IPS-15b (cell line): ENCODE results near the gene MPP1.

Source experiments
- H3K27me3 ChIP-seq: one replicate; pipeline ENCODE4 v1.6.1; 2013; ENCODE audit warnings: low read length; ENCODE audit not compliant: control insufficient read depth, insufficient read depth
- H3K36me3 ChIP-seq: one replicate; pipeline ENCODE4 v1.6.1; 2013; ENCODE audit warnings: low read length; ENCODE audit not compliant: control insufficient read depth, insufficient read depth
- H3K4me1 ChIP-seq: one replicate; pipeline ENCODE4 v1.6.1; 2013; ENCODE audit warnings: mild to moderate bottlenecking, low read length; ENCODE audit not compliant: control insufficient read depth, insufficient read depth
- H3K4me3 ChIP-seq: one replicate; pipeline ENCODE4 v1.5.1; 2013; ENCODE audit warnings: low read depth, low read length
- H3K9ac ChIP-seq: one replicate; pipeline ENCODE4 v1.6.1; 2013; ENCODE audit warnings: low read depth, mild to moderate bottlenecking, low read length
- H3K9me3 ChIP-seq: one replicate; pipeline ENCODE4 v1.6.1; 2013; ENCODE audit warnings: mild to moderate bottlenecking, low read length; ENCODE audit not compliant: control insufficient read depth, insufficient read depth

The MPP1 gene

DNA sequence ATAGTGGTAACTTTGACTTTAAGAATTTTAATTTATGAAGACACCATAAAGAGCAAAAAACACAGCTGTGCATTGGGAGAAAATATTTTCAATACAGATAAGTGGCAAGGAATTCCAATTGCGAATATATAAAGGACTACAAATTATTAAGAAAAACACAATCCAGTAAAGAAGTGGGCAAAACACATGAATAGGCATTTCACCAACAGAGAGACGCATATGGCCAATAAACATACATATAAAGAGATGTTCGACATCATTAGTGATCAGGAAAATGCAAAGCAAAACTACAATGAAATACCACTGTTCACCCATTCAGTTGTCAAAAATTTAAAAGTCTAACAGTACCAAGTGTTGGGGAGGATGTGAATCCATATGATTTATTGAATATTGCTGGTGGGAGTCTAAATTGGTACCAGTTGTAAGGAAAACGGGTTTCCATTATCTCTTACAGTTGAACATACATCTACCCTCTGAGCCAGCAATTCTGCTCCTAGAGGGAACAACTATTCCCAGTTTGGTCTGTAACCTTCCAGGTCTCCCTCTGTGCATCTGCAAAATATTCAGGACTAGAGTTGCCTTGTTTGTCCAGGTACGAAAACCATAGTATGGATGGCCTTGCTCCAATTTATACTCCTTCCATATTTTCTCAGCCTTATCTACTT is 1.7 kb upstream of the MPP1 start:
- Histone ChIP-seq H3K36me3 (no peaks in the 10 kb centered on the region), H3K27me3 (peaks cover 19% of the 10 kb centered on the region), H3K9ac (no peak overlapping the region), H3K9me3 (peaks cover 4% of the 10 kb centered on the region), H3K4me1 (no peaks in the 10 kb centered on the region), H3K4me3 (no peak overlapping the region)

DNA sequence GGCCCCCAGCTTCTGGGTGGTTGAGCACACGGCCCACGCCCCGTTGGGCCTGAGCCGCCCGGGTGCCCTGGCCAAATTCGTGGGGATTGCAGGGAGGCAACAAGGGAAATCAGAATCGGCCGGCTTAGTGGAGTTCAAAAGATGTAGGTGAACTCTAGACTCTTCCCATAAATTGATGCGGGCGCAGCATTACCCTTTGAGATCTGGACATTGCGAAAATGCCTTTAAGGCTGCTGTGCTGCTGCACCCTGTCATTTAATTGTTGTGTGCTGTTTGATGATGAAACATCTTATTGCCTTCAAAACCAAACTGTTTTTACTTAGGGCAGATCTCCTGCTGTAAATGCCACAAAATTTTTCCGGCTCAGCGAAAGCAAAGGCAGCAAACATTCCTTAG is 409 bp upstream of the MPP1 start:
- Histone ChIP-seq H3K36me3 (no peaks in the 10 kb centered on the region), H3K4me3 (peak overlapping the region; percentile 62), H3K4me1 (no peaks in the 10 kb centered on the region), H3K27me3 (peaks cover 22% of the 10 kb centered on the region), H3K9me3 (peaks cover 4% of the 10 kb centered on the region), H3K9ac (no peak overlapping the region)

- peaks cover 4% of the 10 kb centered on the region for H3K9me3 ChIP-seq
- H3K9ac ChIP-seq = no peak overlapping the region
- no peaks in the 10 kb centered on the region for H3K36me3 ChIP-seq
- peak overlapping the region; percentile 62 for H3K4me3 ChIP-seq
- peaks cover 25% of the 10 kb centered on the region for H3K27me3 ChIP-seq
- peaks cover 1% of the 10 kb centered on the region for H3K4me1 ChIP-seq
These were observed 876 bp downstream of the MPP1 start for GRCh38 chrX:154804261-154804956.

- H3K9me3 ChIP-seq = no peaks in the 10 kb centered on the region
- H3K36me3 ChIP-seq = no peaks in the 10 kb centered on the region
- peaks cover 25% of the 10 kb centered on the region for H3K27me3 ChIP-seq
- peaks cover 4% of the 10 kb centered on the region for H3K4me1 ChIP-seq
- no peak overlapping the region for H3K4me3 ChIP-seq
- no peak overlapping the region for H3K9ac ChIP-seq
These were observed 2.3 kb downstream of the MPP1 start for GRCh38 chrX:154802947-154803346.

GRCh38 chrX:154800478-154801210 is 4.6 kb downstream of the MPP1 start:
- no peaks in the 10 kb centered on the region for H3K9me3 ChIP-seq
- peaks cover 4% of the 10 kb centered on the region for H3K4me1 ChIP-seq
- H3K9ac ChIP-seq = no peak overlapping the region
- H3K4me3 ChIP-seq = no peak overlapping the region
- H3K36me3 ChIP-seq = no peaks in the 10 kb centered on the region
- H3K27me3 ChIP-seq = peaks cover 19% of the 10 kb centered on the region

DNA sequence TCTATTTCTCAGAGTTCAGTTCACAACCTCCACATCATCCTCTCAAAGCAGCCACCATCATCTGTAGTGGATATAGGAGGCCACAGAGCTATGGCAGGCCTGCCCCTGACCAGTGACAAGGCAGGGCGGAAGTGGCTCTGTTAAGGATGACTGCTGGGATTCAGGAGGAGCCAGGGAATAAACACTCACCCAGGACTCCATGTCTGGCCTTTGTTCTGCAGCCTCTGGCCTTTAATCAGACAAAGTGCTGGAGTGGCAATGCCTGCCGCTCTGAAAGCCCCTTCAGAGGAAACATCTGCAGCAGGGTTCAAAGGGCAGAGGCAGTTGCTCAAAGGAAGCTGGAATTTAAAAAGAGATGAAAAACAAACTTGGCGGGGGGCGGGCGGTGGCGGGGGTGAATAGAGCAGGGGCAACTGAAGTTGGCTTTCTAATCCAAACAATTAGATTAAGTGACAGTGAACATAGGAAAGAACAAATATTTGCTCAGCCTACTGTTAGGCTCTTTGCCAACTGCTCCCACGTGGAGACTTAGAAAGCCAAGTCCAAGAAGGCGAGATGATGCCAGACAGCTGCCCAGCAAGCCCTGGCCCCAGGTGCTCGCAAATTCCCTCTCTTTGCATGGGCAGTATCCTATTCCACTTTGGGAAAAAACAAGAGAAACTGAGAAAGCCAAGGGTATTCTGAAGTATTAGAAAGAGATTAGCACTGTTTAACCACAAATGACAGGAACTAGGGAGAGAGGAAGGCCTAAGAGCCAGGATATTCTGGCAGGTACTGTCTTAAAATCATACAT is 5.5 kb downstream of the MPP1 start:
- H3K27me3 ChIP-seq = peaks cover 19% of the 10 kb centered on the region
- H3K4me3 ChIP-seq = no peak overlapping the region

GRCh38 chrX:154797006-154797405 is 8.3 kb downstream of the MPP1 start:
- Histone ChIP-seq H3K9ac (no peak overlapping the region), H3K9me3 (no peaks in the 10 kb centered on the region), H3K4me1 (peaks cover 4% of the 10 kb centered on the region)

More for the DNA sequence above, 5.5 kb downstream of the MPP1 start:
- peaks cover 4% of the 10 kb centered on the region for H3K4me1 ChIP-seq
- H3K9me3 ChIP-seq = no peaks in the 10 kb centered on the region
- H3K9ac ChIP-seq = no peak overlapping the region
- H3K36me3 ChIP-seq = no peaks in the 10 kb centered on the region

GRCh38 chrX:154795016-154795415 is 10.3 kb downstream of the MPP1 start:
- peaks cover 6% of the 10 kb centered on the region for H3K4me1 ChIP-seq
- no peak overlapping the region for H3K4me3 ChIP-seq
- H3K27me3 ChIP-seq = no peaks in the 10 kb centered on the region
- H3K9me3 ChIP-seq = no peaks in the 10 kb centered on the region
- H3K9ac ChIP-seq = no peak overlapping the region
- H3K36me3 ChIP-seq = no peaks in the 10 kb centered on the region

More at GRCh38 chrX:154797006-154797405, 8.3 kb downstream of the MPP1 start:
- Histone ChIP-seq H3K4me3 (no peak overlapping the region), H3K36me3 (no peaks in the 10 kb centered on the region), H3K27me3 (peaks cover 6% of the 10 kb centered on the region)

DNA sequence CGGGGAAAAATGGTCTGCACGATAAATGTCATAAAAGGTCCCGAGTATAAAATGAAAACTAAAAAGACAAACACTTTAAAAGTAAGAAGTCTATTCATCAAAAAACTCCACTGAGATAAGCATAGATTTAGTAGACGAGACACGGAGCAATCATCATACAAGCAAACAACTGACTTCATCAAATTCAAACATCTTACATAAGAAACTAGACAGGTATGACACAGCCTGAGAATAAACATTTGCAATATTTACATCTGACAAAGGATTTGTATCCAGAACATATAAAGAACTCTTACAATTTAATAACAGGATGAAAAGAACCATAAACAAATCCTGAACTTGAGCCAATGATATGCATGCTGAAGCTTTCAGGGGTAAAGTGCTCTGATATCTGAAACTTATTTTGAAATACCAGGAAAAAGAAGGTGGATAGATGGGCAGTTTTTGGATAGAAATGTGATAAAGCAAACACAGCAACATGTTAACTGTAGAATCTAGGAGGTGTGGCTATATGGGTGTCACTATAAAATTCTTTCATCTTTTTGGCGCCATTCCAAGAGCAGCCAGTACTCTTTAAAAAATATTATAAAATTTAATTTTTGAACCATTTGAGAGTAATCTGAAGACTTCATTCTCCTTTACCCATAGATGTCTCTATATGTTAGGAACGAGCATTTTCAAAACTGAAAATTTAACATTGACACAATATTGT is 12.0 kb downstream of the MPP1 start:
- Histone ChIP-seq H3K36me3 (no peaks in the 10 kb centered on the region), H3K9ac (no peak overlapping the region), H3K4me1 (peaks cover 2% of the 10 kb centered on the region), H3K27me3 (no peaks in the 10 kb centered on the region), H3K9me3 (no peaks in the 10 kb centered on the region), H3K4me3 (no peak overlapping the region)

GRCh38 chrX:154791939-154792338 is 13.3 kb downstream of the MPP1 start:
- Histone ChIP-seq H3K4me3 (no peak overlapping the region), H3K4me1 (peaks cover 2% of the 10 kb centered on the region), H3K9ac (no peak overlapping the region), H3K9me3 (no peaks in the 10 kb centered on the region), H3K27me3 (no peaks in the 10 kb centered on the region), H3K36me3 (no peaks in the 10 kb centered on the region)

DNA sequence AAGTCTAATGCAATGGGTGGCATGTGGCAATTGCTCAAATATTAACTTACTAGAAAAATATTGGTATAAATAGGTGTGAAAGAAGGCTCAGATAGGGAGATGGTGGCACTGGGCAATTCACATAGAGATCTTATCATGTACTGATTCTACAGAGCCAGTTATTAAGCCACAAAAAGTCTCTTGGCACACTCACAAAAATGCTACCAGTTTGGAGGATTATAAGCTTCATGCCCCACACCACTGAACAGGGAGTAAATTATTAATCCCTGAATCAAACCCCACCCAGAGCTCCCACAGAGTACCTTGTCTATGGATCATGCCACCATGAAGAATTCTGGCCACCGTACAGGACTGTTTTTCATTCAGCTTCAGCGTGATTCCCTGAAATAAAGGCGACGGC is 13.8 kb downstream of the MPP1 start:
- H3K4me1 ChIP-seq = peaks cover 2% of the 10 kb centered on the region
- no peaks in the 10 kb centered on the region for H3K36me3 ChIP-seq
- no peak overlapping the region for H3K4me3 ChIP-seq
- H3K27me3 ChIP-seq = no peaks in the 10 kb centered on the region
- no peaks in the 10 kb centered on the region for H3K9me3 ChIP-seq
- no peak overlapping the region for H3K9ac ChIP-seq
